ENCODE results near the gene SLC9A9. TPM values are rescaled to one million over a fixed set of nuclear protein-coding genes. Genes with fewer than 3 reads are reported as not detected.

Gene SLC9A9
- total and polyA plus RNA-seq, 9 of the 15 experiments (the other 6 are each of a cell fraction or from before 2014, with no cell fraction given) = 0.03 to 0.13 TPM; not detected in 7

DNA sequence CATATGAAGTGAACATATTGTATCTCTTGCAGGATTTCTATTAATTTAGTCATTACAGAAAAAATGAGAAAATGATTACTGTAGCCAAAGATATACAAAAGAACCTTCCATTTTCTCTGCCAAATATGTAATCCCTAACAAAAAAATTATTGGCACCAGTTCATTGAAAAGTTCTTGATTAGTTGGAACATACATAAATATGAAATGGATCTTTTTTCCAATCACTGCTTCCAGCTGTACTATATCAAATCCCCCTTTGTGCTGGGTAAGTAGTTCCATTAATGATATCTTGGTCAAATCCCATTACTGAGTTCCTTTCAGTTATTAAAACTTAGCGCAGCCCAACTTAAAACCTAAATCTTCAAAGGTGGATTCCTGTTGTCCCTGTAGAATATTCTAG lies 263.8 kb downstream of the SLC9A9 start:
- peaks cover 11 to 27% of the 10 kb centered on the region in 2 experiments; a peak in 4 of 5 replicates for H3K27me3 ChIP-seq (ENCODE audit: control insufficient read depth in 2 of 2, insufficient read depth in 2 of 2, low read length in 2 of 2)
- ChIA-PET CTCF (ENCODE audit: low intra/inter-chr PET ratio) (no interaction called here), POLR2A (interaction anchor here (0.5 kb wide), 1 partner anchor 13 kb away, joined by 3 read pairs; no protein-coding TSS in a partner anchor)
- no peak overlapping the region for H3K4me2 ChIP-seq (ENCODE audit: insufficient read depth, low read length)
- DNase-seq (ENCODE audit: extremely low read depth in 1 of 4, low spot score in 3 of 4) = no peak
- in situ Hi-C loops (cut with MboI) = no loop called here
- intact Hi-C loops (cut with micrococcal nuclease) = no loop called here
- 0% methylated on average over 1 of the region's 1 CpG for WGBS (ENCODE audit: insufficient coverage, low coverage, missing lambda C conversion rate)
- no peaks in the 10 kb centered on the region; a peak in 1 of 5 replicates for H3K4me1 ChIP-seq (replicated peaks in 1 of 2; ENCODE audit: control insufficient read depth in 2 of 2, insufficient read depth in 2 of 2, low read length in 2 of 2)
- no TSS peak for BruUV-seq (replicated peaks)
- H3K9ac ChIP-seq (ENCODE audit: insufficient read depth in 1 of 2, low read depth in 2 of 2, low read length in 2 of 2) = no peak overlapping the region
- no peaks in the 10 kb centered on the region for H3K79me2 ChIP-seq (ENCODE audit: control insufficient read depth, insufficient read depth, low read length)
- H2AFZ ChIP-seq (ENCODE audit: low read depth, low read length) = no peak overlapping the region
- no peak for ATAC-seq
- H3K36me3 ChIP-seq (ENCODE audit: control insufficient read depth, insufficient read depth, low read length) = no peaks in the 10 kb centered on the region
- no peak for FAIRE-seq
- no peak overlapping the region for H3K4me3 ChIP-seq
- H3K9me1 ChIP-seq (ENCODE audit: control insufficient read depth, insufficient read depth, low read length) = no peaks in the 10 kb centered on the region
- H4K20me1 ChIP-seq (replicated peaks; ENCODE audit: control insufficient read depth, insufficient read depth, low read length) = no peaks in the 10 kb centered on the region
- H3K9me3 ChIP-seq (replicated peaks; ENCODE audit: control insufficient read depth, insufficient read depth, low read depth, low read length) = no peaks in the 10 kb centered on the region
- H3K27ac ChIP-seq (ENCODE audit: extremely low read depth, low read depth, low read length) = no peak overlapping the region
- TF ChIP-seq PHTF2 (CRISPR knock-in tag; IDR thresholded peaks at IDR 0.05) (no peak), SRF (CRISPR knock-in tag; IDR thresholded peaks at IDR 0.05) (no peak), ZNF592 (IDR thresholded peaks at IDR 0.05) (no peak), ZNF184 (CRISPR knock-in tag; IDR thresholded peaks at IDR 0.05) (no peak), CBFA2T2 (conservative IDR thresholded peaks at IDR 0.05) (no peak), TCFL5 (CRISPR knock-in tag; conservative IDR thresholded peaks at IDR 0.05) (no peak), SAP30 (IDR thresholded peaks at IDR 0.05; ENCODE audit: borderline replicate concordance, insufficient read depth, low read depth, low read length, poor library complexity, severe bottlenecking) (no peak), RBM14 (IDR thresholded peaks at IDR 0.05; ENCODE audit: borderline replicate concordance, insufficient read depth, low read depth, low read length) (no peak), TSC22D4 (tag; IDR thresholded peaks at IDR 0.05) (no peak), SMARCA5 (IDR thresholded peaks at IDR 0.05) (no peak), ELF1 (tag; IDR thresholded peaks at IDR 0.05) (no peak), ZNF512 (tag; IDR thresholded peaks at IDR 0.05) (no peak)
- TF ChIP-seq, protein P1, sequence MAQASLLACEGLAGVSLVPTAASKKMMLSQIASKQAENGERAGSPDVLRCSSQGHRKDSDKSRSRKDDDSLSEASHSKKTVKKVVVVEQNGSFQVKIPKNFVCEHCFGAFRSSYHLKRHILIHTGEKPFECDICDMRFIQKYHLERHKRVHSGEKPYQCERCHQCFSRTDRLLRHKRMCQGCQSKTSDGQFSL (CRISPR knock-in tag; IDR thresholded peaks at IDR 0.05) = no peak
- TF ChIP-seq, protein P1 (tag; IDR thresholded peaks at IDR 0.05) = no peak
- TF ChIP-seq, protein P2, sequence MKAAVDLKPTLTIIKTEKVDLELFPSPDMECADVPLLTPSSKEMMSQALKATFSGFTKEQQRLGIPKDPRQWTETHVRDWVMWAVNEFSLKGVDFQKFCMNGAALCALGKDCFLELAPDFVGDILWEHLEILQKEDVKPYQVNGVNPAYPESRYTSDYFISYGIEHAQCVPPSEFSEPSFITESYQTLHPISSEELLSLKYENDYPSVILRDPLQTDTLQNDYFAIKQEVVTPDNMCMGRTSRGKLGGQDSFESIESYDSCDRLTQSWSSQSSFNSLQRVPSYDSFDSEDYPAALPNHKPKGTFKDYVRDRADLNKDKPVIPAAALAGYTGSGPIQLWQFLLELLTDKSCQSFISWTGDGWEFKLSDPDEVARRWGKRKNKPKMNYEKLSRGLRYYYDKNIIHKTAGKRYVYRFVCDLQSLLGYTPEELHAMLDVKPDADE (conservative IDR thresholded peaks at IDR 0.05; ENCODE audit: control insufficient read depth, low read depth, low read length) = no peak
